Osteoblast (primary cell): ENCODE measurements around the gene NRCAM. TPM values are rescaled to one million over a fixed set of nuclear protein-coding genes. Genes with fewer than 3 reads are reported as not detected.

Source experiments
- DNase-seq: peaks from one replicate; pipeline ENCODE4 v3.0.0; 2011; ENCODE audit warnings: low spot score, mixed read lengths; ENCODE audit not compliant: insufficient read length; ENCODE audit errors: missing footprints
- H2AFZ ChIP-seq: 2 replicates; pipeline ENCODE4 v1.6.0; 2011; ENCODE audit warnings: mild to moderate bottlenecking, low read length
- H3K27ac ChIP-seq: 2 replicates; pipeline ENCODE4 v1.5.1; 2011; ENCODE audit warnings: mild to moderate bottlenecking, low read depth, low read length, moderate library complexity
- H3K27me3 ChIP-seq: 2 replicates; pipeline ENCODE4 v1.6.0; 2012; ENCODE audit warnings: mild to moderate bottlenecking, control low read depth, inconsistent platforms, low read length, moderate library complexity; ENCODE audit not compliant: insufficient read depth
- H3K36me3 ChIP-seq: 2 replicates; pipeline ENCODE4 v1.5.1; 2011; ENCODE audit warnings: mild to moderate bottlenecking, low read length, control low read depth, moderate library complexity; ENCODE audit not compliant: insufficient read depth
- H3K4me1 ChIP-seq: 2 replicates; pipeline ENCODE4 v1.5.1; 2011; ENCODE audit warnings: mild to moderate bottlenecking, low read length, control low read depth, moderate library complexity; ENCODE audit not compliant: insufficient read depth
- H3K4me2 ChIP-seq: 2 replicates; pipeline ENCODE4 v1.6.0; 2011; ENCODE audit warnings: mild to moderate bottlenecking, low read length; ENCODE audit not compliant: insufficient read depth
- H3K4me3 ChIP-seq: fragments of 200-600 bp; sonication (generic); 3 replicates; pipeline ENCODE4 v1.5.1; 2012; ENCODE audit warnings: mild to moderate bottlenecking, low read length, inconsistent platforms; ENCODE audit not compliant: insufficient read depth
- H3K79me2 ChIP-seq: 2 replicates; pipeline ENCODE4 v1.6.0; 2012; ENCODE audit warnings: mild to moderate bottlenecking, low read length, control low read depth, inconsistent platforms; ENCODE audit not compliant: insufficient read depth
- H3K9me3 ChIP-seq: 2 replicates; pipeline ENCODE4 v1.5.1; 2011; ENCODE audit warnings: low read depth, low read length, control low read depth
- H4K20me1 ChIP-seq: 2 replicates; pipeline ENCODE4 v1.6.0; 2012; ENCODE audit warnings: mild to moderate bottlenecking, low read length, control low read depth; ENCODE audit not compliant: insufficient read depth
- total RNA-seq: library from RNA; depleted of rRNA; stranded (reverse); fragments of >200 nt; gene quantifications from 2 replicates; pipeline ENCODE4 v1.2.3, GENCODE V29; 2012
- TF ChIP-seq, protein P1 (sequence below): IDR thresholded peaks from 2 replicates; pipeline ENCODE4 v1.5.1; 2011; ENCODE audit warnings: mild to moderate bottlenecking, low read depth, low read length, moderate library complexity; ENCODE audit errors: extremely low read depth

The NRCAM gene
- total RNA-seq, 1 donor, result 2.2 TPM

DNA sequence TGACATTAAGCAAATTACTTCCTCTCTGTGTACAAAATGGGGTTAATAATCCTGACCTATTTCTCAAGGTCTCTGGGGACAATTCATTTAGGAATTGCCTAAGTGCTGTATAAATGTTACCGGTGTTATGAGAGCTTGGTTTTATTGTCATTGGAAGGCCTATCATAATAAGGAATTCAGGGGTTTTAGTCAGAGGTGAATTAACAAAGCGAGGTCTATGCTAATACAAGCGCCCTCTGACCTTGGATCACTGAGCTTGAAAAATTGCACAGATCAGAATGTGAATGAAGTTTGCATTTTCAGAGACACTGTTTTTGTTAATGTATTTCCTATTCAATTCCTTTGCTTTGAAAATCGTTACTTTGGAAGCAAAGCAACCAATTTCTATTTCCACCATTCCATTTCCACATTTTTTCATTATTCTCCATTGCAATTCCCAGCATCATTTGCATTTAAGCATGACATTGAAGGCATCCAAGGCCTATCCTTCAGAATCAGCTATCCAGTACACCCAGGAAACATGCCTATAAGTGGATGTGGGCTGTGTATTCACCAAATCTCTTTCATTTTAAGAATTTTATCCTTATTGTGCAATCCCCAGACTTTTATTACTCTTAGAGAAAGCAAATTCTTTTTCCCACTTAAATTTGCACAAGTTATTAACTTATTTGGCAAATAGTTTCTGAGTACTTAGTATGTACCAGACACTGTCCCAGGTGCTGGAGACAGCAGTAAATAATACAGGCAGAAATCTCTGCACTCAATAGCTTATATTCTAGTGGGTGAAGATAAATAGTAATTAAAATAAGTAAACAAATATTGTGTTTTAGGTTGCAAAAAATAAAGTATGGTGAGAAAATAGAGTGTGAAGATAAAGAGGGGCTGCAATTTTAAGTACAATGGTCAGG lies 133.1 kb downstream of the NRCAM start:
- Histone ChIP-seq H3K36me3 (no peaks in the 10 kb centered on the region), H3K4me2 (no peak overlapping the region), H3K9me3 (no peaks in the 10 kb centered on the region), H3K4me1 (no peaks in the 10 kb centered on the region), H3K4me3 (no peak overlapping the region), H2AFZ (no peak overlapping the region), H3K27me3 (no peaks in the 10 kb centered on the region), H4K20me1 (no peaks in the 10 kb centered on the region), H3K27ac (no peak overlapping the region), H3K79me2 (no peaks in the 10 kb centered on the region)
- no peak for DNase-seq
- TF ChIP-seq, protein P1, sequence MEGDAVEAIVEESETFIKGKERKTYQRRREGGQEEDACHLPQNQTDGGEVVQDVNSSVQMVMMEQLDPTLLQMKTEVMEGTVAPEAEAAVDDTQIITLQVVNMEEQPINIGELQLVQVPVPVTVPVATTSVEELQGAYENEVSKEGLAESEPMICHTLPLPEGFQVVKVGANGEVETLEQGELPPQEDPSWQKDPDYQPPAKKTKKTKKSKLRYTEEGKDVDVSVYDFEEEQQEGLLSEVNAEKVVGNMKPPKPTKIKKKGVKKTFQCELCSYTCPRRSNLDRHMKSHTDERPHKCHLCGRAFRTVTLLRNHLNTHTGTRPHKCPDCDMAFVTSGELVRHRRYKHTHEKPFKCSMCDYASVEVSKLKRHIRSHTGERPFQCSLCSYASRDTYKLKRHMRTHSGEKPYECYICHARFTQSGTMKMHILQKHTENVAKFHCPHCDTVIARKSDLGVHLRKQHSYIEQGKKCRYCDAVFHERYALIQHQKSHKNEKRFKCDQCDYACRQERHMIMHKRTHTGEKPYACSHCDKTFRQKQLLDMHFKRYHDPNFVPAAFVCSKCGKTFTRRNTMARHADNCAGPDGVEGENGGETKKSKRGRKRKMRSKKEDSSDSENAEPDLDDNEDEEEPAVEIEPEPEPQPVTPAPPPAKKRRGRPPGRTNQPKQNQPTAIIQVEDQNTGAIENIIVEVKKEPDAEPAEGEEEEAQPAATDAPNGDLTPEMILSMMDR, result no peak

DNA sequence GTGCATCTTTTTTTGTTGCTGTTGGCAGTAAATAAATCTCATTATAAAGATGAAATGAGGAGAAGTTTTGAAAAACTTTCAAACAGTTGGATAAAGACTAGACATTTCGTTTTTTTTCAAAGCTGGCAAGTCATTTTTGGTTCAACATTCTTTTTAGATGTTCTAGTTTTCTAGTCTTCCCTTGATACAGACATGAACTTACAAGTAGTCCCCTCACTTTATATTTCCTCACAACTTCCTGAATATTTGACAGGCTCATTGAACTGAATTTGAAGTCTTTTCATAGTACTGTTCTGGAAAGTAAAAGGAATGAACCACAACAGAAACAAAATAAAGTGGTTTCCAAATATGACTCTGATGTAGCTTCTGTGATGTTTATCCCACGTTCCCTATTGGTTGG lies 134.2 kb downstream of the NRCAM start:
- no peaks in the 10 kb centered on the region for H3K4me1 ChIP-seq
- H3K36me3 ChIP-seq, result no peaks in the 10 kb centered on the region
- DNase-seq, result no peak
- no peak overlapping the region for H2AFZ ChIP-seq
- H3K27me3 ChIP-seq, result no peaks in the 10 kb centered on the region
- no peak overlapping the region for H3K27ac ChIP-seq
- no peaks in the 10 kb centered on the region for H4K20me1 ChIP-seq
- H3K4me2 ChIP-seq, result no peak overlapping the region
- no peaks in the 10 kb centered on the region for H3K9me3 ChIP-seq
- no peak overlapping the region for H3K4me3 ChIP-seq
- no peaks in the 10 kb centered on the region for H3K79me2 ChIP-seq
- TF ChIP-seq, protein P1, result no peak

DNA sequence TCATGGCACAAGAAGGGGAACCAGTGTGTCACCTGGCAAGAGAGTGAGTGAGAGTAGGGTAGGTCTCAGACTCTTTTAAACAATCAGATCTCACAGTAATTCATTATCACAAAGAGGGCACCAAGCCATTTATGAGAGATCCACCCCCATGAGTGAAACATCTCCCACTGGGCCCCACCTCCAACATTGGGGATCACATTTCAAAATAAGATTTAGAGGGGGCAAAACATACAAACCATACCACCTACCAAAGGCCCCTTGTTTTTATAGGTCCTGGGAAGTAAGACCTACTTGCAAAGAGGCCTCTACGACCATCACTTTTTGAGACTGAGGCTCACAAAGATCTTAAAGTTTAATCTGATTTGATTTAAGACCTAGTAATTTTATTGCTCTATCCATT lies 134.9 kb downstream of the NRCAM start:
- Histone ChIP-seq H3K4me1 (no peaks in the 10 kb centered on the region), H3K4me2 (no peak overlapping the region), H3K36me3 (no peaks in the 10 kb centered on the region), H3K27me3 (no peaks in the 10 kb centered on the region), H3K27ac (no peak overlapping the region), H3K4me3 (no peak overlapping the region), H4K20me1 (no peaks in the 10 kb centered on the region), H3K9me3 (no peaks in the 10 kb centered on the region), H2AFZ (no peak overlapping the region), H3K79me2 (no peaks in the 10 kb centered on the region)
- TF ChIP-seq, protein P1, result no peak
- no peak for DNase-seq

DNA sequence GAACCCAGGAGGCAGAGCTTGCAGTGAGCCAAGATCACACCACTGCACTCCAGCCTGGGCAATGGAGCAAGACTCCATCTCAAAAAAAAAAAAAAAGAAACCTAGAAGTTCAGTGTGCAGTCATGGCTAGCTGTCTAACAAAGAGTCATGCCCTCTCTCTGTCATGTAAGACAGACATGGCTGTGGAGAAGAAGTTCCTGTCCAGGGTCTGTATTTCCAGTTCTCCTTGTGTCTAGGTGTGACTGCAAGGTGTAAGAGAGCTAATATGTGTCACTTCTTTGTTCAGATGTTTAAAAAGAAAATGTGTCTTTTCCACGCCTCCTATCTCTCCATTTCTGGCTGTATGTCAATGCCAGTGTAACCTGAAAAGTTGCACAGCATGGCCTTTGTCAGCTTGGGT lies 139.5 kb downstream of the NRCAM start:
- Histone ChIP-seq H2AFZ (no peak overlapping the region), H3K4me3 (no peak overlapping the region), H3K27me3 (no peaks in the 10 kb centered on the region), H3K79me2 (no peaks in the 10 kb centered on the region), H3K4me1 (no peaks in the 10 kb centered on the region), H4K20me1 (no peaks in the 10 kb centered on the region), H3K36me3 (no peaks in the 10 kb centered on the region), H3K9me3 (no peaks in the 10 kb centered on the region), H3K27ac (no peak overlapping the region), H3K4me2 (no peak overlapping the region)
- DNase-seq, result no peak
- TF ChIP-seq, protein P1, result no peak
